AML-193 (cell line): ENCODE measurements around the gene CCDC63.
A peak's percentile ranks its signal among the peaks of the same experiment; 100 is the strongest.
"Not testable (repeated sequence)": the region's sequence is repeated elsewhere in the genome, so short reads cannot be mapped to it uniquely, and the experiment has no call there.

Source experiments
- DNase-seq, 2 experiments: peaks; one replicate each; lab custom pipeline; 2025; lab: John Stamatoyannopoulos, UW

The CCDC63 gene

GRCh38 chr12:110844551-110845338 is 2.0 kb upstream of the CCDC63 start:
- DNase-seq = no peak

GRCh38 chr12:110845339-110845682 is 1.5 kb upstream of the CCDC63 start:
- DNase-seq = no peak

GRCh38 chr12:110848314-110848923 is 1.6 kb downstream of the CCDC63 start:
- no peak for DNase-seq

- no peak for DNase-seq
Observed at GRCh38 chr12:110849221-110849620, 2.4 kb downstream of the CCDC63 start.

GRCh38 chr12:110849748-110850403 is 3.1 kb downstream of the CCDC63 start:
- DNase-seq = no peak

GRCh38 chr12:110850762-110851161 is 4.0 kb downstream of the CCDC63 start:
- DNase-seq = no peak

- DNase-seq = no peak
Observed at GRCh38 chr12:110853836-110854235, 7.0 kb downstream of the CCDC63 start.

- no peak for DNase-seq
Observed at GRCh38 chr12:110856542-110856941, 9.8 kb downstream of the CCDC63 start.

GRCh38 chr12:110857528-110857927 is 10.7 kb downstream of the CCDC63 start:
- no peak for DNase-seq

GRCh38 chr12:110857954-110858353 is 11.2 kb downstream of the CCDC63 start:
- DNase-seq = not testable (repeated sequence)

- DNase-seq = no peak
Observed at GRCh38 chr12:110858848-110859247, 12.1 kb downstream of the CCDC63 start.

GRCh38 chr12:110860833-110861296 is 14.1 kb downstream of the CCDC63 start:
- DNase-seq = no peak

GRCh38 chr12:110861729-110862128 is 14.9 kb downstream of the CCDC63 start:
- no peak for DNase-seq

GRCh38 chr12:110862329-110862728 is 15.5 kb downstream of the CCDC63 start:
- DNase-seq = no peak

GRCh38 chr12:110863161-110863560 is 16.4 kb downstream of the CCDC63 start:
- no peak for DNase-seq

- DNase-seq = no peak
Observed at GRCh38 chr12:110865521-110865920, 18.7 kb downstream of the CCDC63 start.

GRCh38 chr12:110869026-110869425 is 22.2 kb downstream of the CCDC63 start:
- DNase-seq = peak; percentile 25 to 56

GRCh38 chr12:110869803-110870202 is 23.0 kb downstream of the CCDC63 start:
- no peak for DNase-seq

- DNase-seq = no peak
Observed at GRCh38 chr12:110872100-110872499, 25.3 kb downstream of the CCDC63 start.

GRCh38 chr12:110874351-110874750 is 27.6 kb downstream of the CCDC63 start:
- no peak for DNase-seq

GRCh38 chr12:110874781-110875180 is 28.0 kb downstream of the CCDC63 start:
- DNase-seq = no peak

GRCh38 chr12:110880651-110881050 is 33.9 kb downstream of the CCDC63 start:
- DNase-seq = no peak

- no peak for DNase-seq
Observed at GRCh38 chr12:110883251-110883650, 36.5 kb downstream of the CCDC63 start.
